ENCODE data around the gene SYT8.

DNA sequence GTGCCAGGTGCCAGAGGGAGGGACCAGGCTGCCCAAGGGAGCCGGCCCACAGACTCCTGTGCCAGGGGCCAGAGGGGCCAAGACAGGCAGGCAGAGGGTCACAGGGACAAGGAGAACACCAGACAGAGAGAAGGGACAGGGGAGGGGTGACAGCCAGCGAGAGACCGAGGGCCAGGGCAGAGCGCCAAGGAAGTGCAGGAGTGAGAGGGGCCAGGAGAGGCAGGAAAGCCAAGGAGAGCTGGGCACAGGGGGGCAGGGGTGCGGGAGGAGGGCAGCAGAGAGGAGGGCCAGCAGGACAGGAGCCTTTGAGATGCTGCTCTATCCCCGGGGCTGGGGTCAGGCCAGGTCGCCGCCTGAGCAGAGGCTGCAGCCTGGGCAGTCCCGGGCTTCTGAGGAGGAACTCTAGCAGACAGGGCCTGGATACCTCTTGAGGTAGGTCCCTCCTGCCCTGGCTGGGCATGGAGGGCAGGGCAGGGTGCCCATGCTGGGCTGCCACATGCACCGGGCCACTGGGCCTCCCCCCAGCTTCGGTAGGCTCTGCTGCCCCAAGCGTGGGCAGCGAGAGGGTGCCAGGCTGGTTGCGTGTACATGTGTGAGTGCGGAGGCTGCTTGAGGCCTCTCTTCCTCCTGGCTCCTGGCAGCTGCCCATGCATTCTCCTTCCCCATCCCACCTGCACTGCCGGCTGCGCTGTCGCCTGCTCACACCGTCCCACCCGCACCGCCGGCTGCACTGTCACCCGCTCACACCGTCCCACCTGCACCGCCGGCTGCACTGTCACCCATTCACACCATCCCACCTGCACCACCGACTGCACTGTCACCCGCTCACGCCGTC, 30.3 kb downstream of the SYT8 start:
- TF ChIP-seq, protein P1, sequence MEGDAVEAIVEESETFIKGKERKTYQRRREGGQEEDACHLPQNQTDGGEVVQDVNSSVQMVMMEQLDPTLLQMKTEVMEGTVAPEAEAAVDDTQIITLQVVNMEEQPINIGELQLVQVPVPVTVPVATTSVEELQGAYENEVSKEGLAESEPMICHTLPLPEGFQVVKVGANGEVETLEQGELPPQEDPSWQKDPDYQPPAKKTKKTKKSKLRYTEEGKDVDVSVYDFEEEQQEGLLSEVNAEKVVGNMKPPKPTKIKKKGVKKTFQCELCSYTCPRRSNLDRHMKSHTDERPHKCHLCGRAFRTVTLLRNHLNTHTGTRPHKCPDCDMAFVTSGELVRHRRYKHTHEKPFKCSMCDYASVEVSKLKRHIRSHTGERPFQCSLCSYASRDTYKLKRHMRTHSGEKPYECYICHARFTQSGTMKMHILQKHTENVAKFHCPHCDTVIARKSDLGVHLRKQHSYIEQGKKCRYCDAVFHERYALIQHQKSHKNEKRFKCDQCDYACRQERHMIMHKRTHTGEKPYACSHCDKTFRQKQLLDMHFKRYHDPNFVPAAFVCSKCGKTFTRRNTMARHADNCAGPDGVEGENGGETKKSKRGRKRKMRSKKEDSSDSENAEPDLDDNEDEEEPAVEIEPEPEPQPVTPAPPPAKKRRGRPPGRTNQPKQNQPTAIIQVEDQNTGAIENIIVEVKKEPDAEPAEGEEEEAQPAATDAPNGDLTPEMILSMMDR (IDR thresholded peaks at IDR 0.05; ENCODE audit: low read length): no peak
- TF ChIP-seq EZH2 (optimal IDR thresholded peaks at IDR 0.05; ENCODE audit: low read depth, low read length) (no peak), EZH2phosphoT487 (IDR thresholded peaks at IDR 0.05; ENCODE audit: low read length) (no peak)

Measured in MM.1S (cell line).